ENCODE data around the gene DMRT1.

The DMRT1 gene

DNA sequence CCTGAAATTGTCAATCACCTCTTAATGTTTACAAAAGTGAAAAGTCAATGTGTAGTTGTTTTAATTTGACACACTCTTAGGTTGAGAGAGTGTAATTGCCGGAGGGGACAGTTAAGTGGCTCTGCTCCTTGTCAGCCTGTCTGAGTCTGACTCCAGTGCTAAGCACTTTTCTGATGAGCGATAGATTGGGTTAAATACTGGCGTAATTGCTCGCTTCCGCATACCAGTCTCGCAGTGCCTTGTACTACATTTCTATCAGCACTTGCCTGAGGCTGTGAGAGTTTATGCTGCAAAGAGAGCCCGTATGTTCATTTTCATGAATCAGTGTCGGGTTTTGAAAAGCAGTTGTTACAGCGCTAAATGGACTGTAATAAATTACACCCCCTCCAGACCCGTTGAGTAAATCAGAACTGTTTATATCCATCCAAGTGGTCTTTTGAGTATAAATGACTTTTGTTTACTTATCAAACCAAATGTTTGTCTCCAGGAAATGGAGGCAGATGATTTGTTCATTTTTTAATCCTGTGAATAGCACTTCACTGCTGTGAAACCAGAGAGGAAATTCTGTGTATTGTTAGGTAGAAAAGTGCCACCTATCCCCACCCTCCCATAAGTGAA is 94.0 kb downstream of the DMRT1 start:
- Histone ChIP-seq H2AFZ (ENCODE audit: low read depth) (no peak overlapping the region), H3K4me1 (ENCODE audit: low read depth, poor library complexity, severe bottlenecking) (no peaks in the 10 kb centered on the region), H3K27ac (no peak overlapping the region), H3K9ac (no peak overlapping the region), H3K27me3 (ENCODE audit: insufficient read depth, low read depth) (no peaks in the 10 kb centered on the region), H3K36me3 (ENCODE audit: insufficient read depth) (no peaks in the 10 kb centered on the region), H3K79me2 (ENCODE audit: insufficient read depth, low read depth) (no peaks in the 10 kb centered on the region), H3K4me2 (no peak overlapping the region), H4K20me1 (ENCODE audit: insufficient read depth) (no peaks in the 10 kb centered on the region), H3K4me3 (IDR thresholded peaks at IDR 0.05; ENCODE audit: insufficient read depth, low read depth, low read length) (no peak overlapping the region)
- TF ChIP-seq, protein P1, sequence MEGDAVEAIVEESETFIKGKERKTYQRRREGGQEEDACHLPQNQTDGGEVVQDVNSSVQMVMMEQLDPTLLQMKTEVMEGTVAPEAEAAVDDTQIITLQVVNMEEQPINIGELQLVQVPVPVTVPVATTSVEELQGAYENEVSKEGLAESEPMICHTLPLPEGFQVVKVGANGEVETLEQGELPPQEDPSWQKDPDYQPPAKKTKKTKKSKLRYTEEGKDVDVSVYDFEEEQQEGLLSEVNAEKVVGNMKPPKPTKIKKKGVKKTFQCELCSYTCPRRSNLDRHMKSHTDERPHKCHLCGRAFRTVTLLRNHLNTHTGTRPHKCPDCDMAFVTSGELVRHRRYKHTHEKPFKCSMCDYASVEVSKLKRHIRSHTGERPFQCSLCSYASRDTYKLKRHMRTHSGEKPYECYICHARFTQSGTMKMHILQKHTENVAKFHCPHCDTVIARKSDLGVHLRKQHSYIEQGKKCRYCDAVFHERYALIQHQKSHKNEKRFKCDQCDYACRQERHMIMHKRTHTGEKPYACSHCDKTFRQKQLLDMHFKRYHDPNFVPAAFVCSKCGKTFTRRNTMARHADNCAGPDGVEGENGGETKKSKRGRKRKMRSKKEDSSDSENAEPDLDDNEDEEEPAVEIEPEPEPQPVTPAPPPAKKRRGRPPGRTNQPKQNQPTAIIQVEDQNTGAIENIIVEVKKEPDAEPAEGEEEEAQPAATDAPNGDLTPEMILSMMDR (conservative IDR thresholded peaks at IDR 0.05; ENCODE audit: low read depth, low read length), result no peak

- TF ChIP-seq, protein P1 (conservative IDR thresholded peaks at IDR 0.05; ENCODE audit: low read depth, low read length), result no peak
- Histone ChIP-seq H3K36me3 (ENCODE audit: insufficient read depth) (no peaks in the 10 kb centered on the region), H4K20me1 (ENCODE audit: insufficient read depth) (no peaks in the 10 kb centered on the region), H3K9ac (no peak overlapping the region), H3K79me2 (ENCODE audit: insufficient read depth, low read depth) (no peaks in the 10 kb centered on the region), H2AFZ (ENCODE audit: low read depth) (no peak overlapping the region), H3K27me3 (ENCODE audit: insufficient read depth, low read depth) (no peaks in the 10 kb centered on the region), H3K4me1 (ENCODE audit: low read depth, poor library complexity, severe bottlenecking) (no peaks in the 10 kb centered on the region), H3K4me2 (no peak overlapping the region), H3K27ac (no peak overlapping the region), H3K4me3 (IDR thresholded peaks at IDR 0.05; ENCODE audit: insufficient read depth, low read depth, low read length) (no peak overlapping the region)
These were observed 101.5 kb downstream of the DMRT1 start for GRCh38 chr9:942805-943580.

GRCh38 chr9:947985-948384 is 106.5 kb downstream of the DMRT1 start:
- TF ChIP-seq, protein P1 (conservative IDR thresholded peaks at IDR 0.05; ENCODE audit: low read depth, low read length), result no peak
- H3K27me3 ChIP-seq (ENCODE audit: insufficient read depth, low read depth), result no peaks in the 10 kb centered on the region
- no peak overlapping the region for H3K9ac ChIP-seq
- no peak overlapping the region for H2AFZ ChIP-seq (ENCODE audit: low read depth)
- no peaks in the 10 kb centered on the region for H3K36me3 ChIP-seq (ENCODE audit: insufficient read depth)
- H3K79me2 ChIP-seq (ENCODE audit: insufficient read depth, low read depth), result no peaks in the 10 kb centered on the region
- no peaks in the 10 kb centered on the region for H4K20me1 ChIP-seq (ENCODE audit: insufficient read depth)
- H3K4me2 ChIP-seq, result no peak overlapping the region
- H3K4me3 ChIP-seq (IDR thresholded peaks at IDR 0.05; ENCODE audit: insufficient read depth, low read depth, low read length), result no peak overlapping the region
- no peak overlapping the region for H3K27ac ChIP-seq
- no peaks in the 10 kb centered on the region for H3K4me1 ChIP-seq (ENCODE audit: low read depth, poor library complexity, severe bottlenecking)

DNA sequence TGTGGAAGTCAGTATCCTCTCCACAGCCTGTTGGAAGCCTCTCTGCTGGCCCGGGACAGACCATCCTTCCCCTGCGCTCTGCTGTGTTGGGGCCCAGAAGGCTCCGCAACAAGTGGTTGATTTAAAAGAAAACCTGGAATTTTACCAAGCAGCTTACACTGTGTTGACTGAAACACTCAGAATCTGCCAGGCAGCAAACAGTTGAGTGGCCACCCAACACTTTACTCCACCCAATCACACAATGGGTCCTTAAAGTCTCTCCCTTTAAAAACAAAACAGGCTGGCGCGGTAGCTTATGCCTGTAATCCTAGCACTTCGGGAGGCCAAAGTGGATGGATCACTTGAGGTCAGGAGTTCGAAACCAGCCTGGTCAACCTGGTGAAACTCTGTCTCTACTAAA is 107.0 kb downstream of the DMRT1 start:
- H3K27me3 ChIP-seq (ENCODE audit: insufficient read depth, low read depth), result no peaks in the 10 kb centered on the region
- H3K4me3 ChIP-seq (IDR thresholded peaks at IDR 0.05; ENCODE audit: insufficient read depth, low read depth, low read length), result no peak overlapping the region
- H3K27ac ChIP-seq, result no peak overlapping the region
- no peaks in the 10 kb centered on the region for H4K20me1 ChIP-seq (ENCODE audit: insufficient read depth)
- no peaks in the 10 kb centered on the region for H3K36me3 ChIP-seq (ENCODE audit: insufficient read depth)
- H3K9ac ChIP-seq, result no peak overlapping the region
- H3K4me1 ChIP-seq (ENCODE audit: low read depth, poor library complexity, severe bottlenecking), result no peaks in the 10 kb centered on the region
- H2AFZ ChIP-seq (ENCODE audit: low read depth), result no peak overlapping the region
- H3K79me2 ChIP-seq (ENCODE audit: insufficient read depth, low read depth), result no peaks in the 10 kb centered on the region
- H3K4me2 ChIP-seq, result no peak overlapping the region
- TF ChIP-seq, protein P1 (conservative IDR thresholded peaks at IDR 0.05; ENCODE audit: low read depth, low read length), result no peak

All from KMS-11 (cell line).